Endothelial cell (in vitro differentiated cells): ENCODE results near the gene KRTAP2-3. TPM values are rescaled to one million over a fixed set of nuclear protein-coding genes. Genes with fewer than 3 reads are reported as not detected.
"Not testable (repeated sequence)": the region's sequence is repeated elsewhere in the genome, so short reads cannot be mapped to it uniquely, and the experiment has no call there.

Experiments used
- DNase-seq: peaks from one replicate; pipeline ENCODE4 v3.0.0; 2021; ENCODE audit warnings: low spot score
- H3K27ac Mint-ChIP-seq: one replicate; pipeline ENCODE4 v1.8.0; 2021; ENCODE audit warnings: mixed read lengths, inconsistent platforms; ENCODE audit not compliant: unreplicated experiment
- H3K27me3 Mint-ChIP-seq: one replicate; pipeline ENCODE4 v1.8.0; 2021; ENCODE audit warnings: mild to moderate bottlenecking, moderate library complexity, mixed read lengths, inconsistent platforms; ENCODE audit not compliant: unreplicated experiment
- H3K36me3 Mint-ChIP-seq: one replicate; pipeline ENCODE4 v1.8.0; 2021; ENCODE audit warnings: mild to moderate bottlenecking, low read depth, mixed read lengths, inconsistent platforms; ENCODE audit not compliant: unreplicated experiment
- H3K4me1 Mint-ChIP-seq: one replicate; pipeline ENCODE4 v1.8.0; 2021; ENCODE audit warnings: mild to moderate bottlenecking, mixed read lengths, inconsistent platforms; ENCODE audit not compliant: unreplicated experiment
- H3K4me3 Mint-ChIP-seq: one replicate; pipeline ENCODE4 v1.8.0; 2021; ENCODE audit warnings: mild to moderate bottlenecking, mixed read lengths, inconsistent platforms; ENCODE audit not compliant: unreplicated experiment
- H3K9me3 Mint-ChIP-seq: one replicate; pipeline ENCODE4 v1.8.0; 2021; ENCODE audit warnings: mixed read lengths, inconsistent platforms; ENCODE audit not compliant: unreplicated experiment
- CTCF ChIP-seq: fragments of 200-600 bp; sonication (generic); IDR thresholded peaks from one replicate; pipeline ENCODE4 v1.5.0; 2021; ENCODE audit warnings: antibody characterized with exemption; ENCODE audit not compliant: unreplicated experiment
- total RNA-seq: library from RNA; stranded (reverse); fragmentation: NEBNext Ultra II Directional; extraction: Animal tissue kit (Norgen Biotek cat#: 25700); gene quantifications from one replicate; pipeline ENCODE4 v1.2.1, GENCODE V29; 2021; ENCODE audit not compliant: unreplicated experiment

Gene KRTAP2-3
- total RNA-seq, 1 donor from 2014 or later = not detected

GRCh38 chr17:41101586-41102259 is 41.8 kb upstream of the KRTAP2-3 start, which contains the start of gene KRTAP4-16:
Gene KRTAP4-16, minus strand, starts transcription at chr17:41102209. Its CDS starts 0 bp downstream, at chr17:41102209.
- H3K27ac Mint-ChIP-seq = no peak within 1 kb of the TSS
- no peaks in the 10 kb centered on the region for H3K36me3 Mint-ChIP-seq
- no peak for TF ChIP-seq CTCF

GRCh38 chr17:41099682-41100480 is 40.0 kb upstream of the KRTAP2-3 start:
- H3K27me3 Mint-ChIP-seq, H3K4me1 Mint-ChIP-seq, H3K36me3 Mint-ChIP-seq, H3K4me3 Mint-ChIP-seq, DNase-seq, H3K9me3 Mint-ChIP-seq, H3K27ac Mint-ChIP-seq: not testable (repeated sequence)

More at GRCh38 chr17:41101586-41102259, 41.8 kb upstream of the KRTAP2-3 start, which contains the start of gene KRTAP4-16:
- DNase-seq = no peak
- H3K9me3 Mint-ChIP-seq = no peaks in the 10 kb centered on the region
- H3K4me3 Mint-ChIP-seq = no peak within 1 kb of the TSS
- H3K27me3 Mint-ChIP-seq = no peaks in the 10 kb centered on the region
- H3K4me1 Mint-ChIP-seq = no peaks in the 10 kb centered on the region

GRCh38 chr17:41098481-41098880 is 38.6 kb upstream of the KRTAP2-3 start:
- Mint-ChIP-seq H3K36me3 (no peaks in the 10 kb centered on the region), H3K4me1 (no peaks in the 10 kb centered on the region), H3K9me3 (no peaks in the 10 kb centered on the region), H3K27me3 (no peaks in the 10 kb centered on the region), H3K4me3 (no peak overlapping the region), H3K27ac (no peak overlapping the region)
- DNase-seq = no peak
- no peak for TF ChIP-seq CTCF

- no peak within 1 kb of the TSS for H3K4me3 Mint-ChIP-seq
Measured at GRCh38 chr17:41098042-41098441, 38.1 kb upstream of the KRTAP2-3 start, which contains the start of gene KRTAP4-8. Gene KRTAP4-8, minus strand, starts transcription at chr17:41098142. Its CDS starts 58 bp downstream, at chr17:41098084.

GRCh38 chr17:41096055-41096454 is 36.1 kb upstream of the KRTAP2-3 start:
- TF ChIP-seq CTCF = no peak
- DNase-seq = no peak
- no peaks in the 10 kb centered on the region for H3K36me3 Mint-ChIP-seq
- H3K27me3 Mint-ChIP-seq = no peaks in the 10 kb centered on the region
- H3K4me1 Mint-ChIP-seq = no peaks in the 10 kb centered on the region
- no peaks in the 10 kb centered on the region for H3K9me3 Mint-ChIP-seq
- H3K4me3 Mint-ChIP-seq = no peak overlapping the region
- H3K27ac Mint-ChIP-seq = no peak overlapping the region

More at GRCh38 chr17:41098042-41098441, 38.1 kb upstream of the KRTAP2-3 start, which contains the start of gene KRTAP4-8:
- Mint-ChIP-seq H3K27me3 (no peaks in the 10 kb centered on the region), H3K9me3 (no peaks in the 10 kb centered on the region), H3K27ac (no peak within 1 kb of the TSS), H3K36me3 (no peaks in the 10 kb centered on the region), H3K4me1 (no peaks in the 10 kb centered on the region)
- no peak for DNase-seq
- TF ChIP-seq CTCF = no peak

GRCh38 chr17:41088760-41089352 is 28.9 kb upstream of the KRTAP2-3 start:
- not testable (repeated sequence) for H3K27ac Mint-ChIP-seq, H3K27me3 Mint-ChIP-seq, H3K9me3 Mint-ChIP-seq, H3K4me3 Mint-ChIP-seq, H3K4me1 Mint-ChIP-seq, DNase-seq, H3K36me3 Mint-ChIP-seq

- not testable (repeated sequence) for H3K9me3 Mint-ChIP-seq, H3K27me3 Mint-ChIP-seq, H3K36me3 Mint-ChIP-seq, H3K4me3 Mint-ChIP-seq, H3K27ac Mint-ChIP-seq, H3K4me1 Mint-ChIP-seq, DNase-seq
Measured at GRCh38 chr17:41084100-41084856, 24.4 kb upstream of the KRTAP2-3 start, which contains the start of gene KRTAP4-7. Gene KRTAP4-7, plus strand, starts transcription at chr17:41084150. Its CDS starts 57 bp downstream, at chr17:41084207.
